GM18861 (cell line): ENCODE data around the gene GRB2.
"Not testable (repeated sequence)": the region's sequence is repeated elsewhere in the genome, so short reads cannot be mapped to it uniquely, and the experiment has no call there.

Source experiments
- ATAC-seq: cut with Tn5 transposase; IDR thresholded peaks from one replicate; pipeline ENCODE4 v1.9.1; 2021; ENCODE audit not compliant: unreplicated experiment

Gene GRB2

DNA sequence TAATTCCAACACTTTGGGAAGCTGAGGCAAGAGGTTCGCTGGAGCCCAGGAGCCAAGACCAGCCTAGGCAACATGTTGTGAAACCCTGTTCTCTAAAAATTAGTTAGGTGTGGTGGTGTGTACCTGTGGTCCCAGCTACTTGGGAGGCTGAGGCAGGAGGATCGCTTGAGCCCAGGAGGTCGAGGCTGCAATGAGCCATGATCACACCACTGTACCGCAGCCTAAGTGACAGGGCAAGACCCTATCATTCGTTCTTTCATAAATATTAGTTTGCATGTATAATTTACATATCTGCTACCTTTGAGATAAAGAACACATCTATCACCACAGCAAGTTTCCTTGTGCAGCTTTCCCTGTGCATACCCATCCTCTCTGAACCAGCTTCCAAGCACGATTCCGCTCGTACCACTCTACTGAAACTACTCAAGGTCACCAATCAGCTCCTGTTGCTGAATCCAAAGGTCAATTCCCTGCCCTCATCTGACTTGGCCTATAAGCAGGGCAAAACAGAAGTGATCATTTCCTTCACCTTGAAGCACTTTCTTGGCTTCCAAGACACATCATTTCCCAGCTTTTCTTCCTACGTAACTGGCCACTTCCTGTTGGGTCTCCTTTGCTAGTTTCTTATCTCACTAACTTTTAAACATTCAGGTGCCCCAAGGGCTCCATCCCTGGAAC, 49.1 kb downstream of the GRB2 start:
- ATAC-seq: no peak

DNA sequence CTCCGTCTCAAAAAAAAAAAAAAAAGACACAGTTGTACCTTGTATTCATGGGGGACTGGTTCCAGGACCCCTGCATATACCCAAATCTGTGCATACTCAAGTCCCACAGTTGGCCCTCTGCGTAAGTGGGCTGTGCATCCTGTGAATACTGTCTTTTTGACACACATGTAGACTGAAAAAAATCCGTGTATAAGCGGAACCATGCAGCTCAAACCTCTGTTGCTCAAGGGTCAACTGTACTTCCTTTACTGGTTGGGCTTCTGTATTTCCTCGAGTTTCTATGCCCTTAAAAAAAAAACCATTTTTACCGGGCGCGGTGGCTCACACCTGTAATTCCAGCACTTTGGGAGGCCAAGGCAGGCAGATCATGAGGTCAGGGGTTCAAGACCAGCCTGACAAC, 52.3 kb downstream of the GRB2 start:
- ATAC-seq: no peak

DNA sequence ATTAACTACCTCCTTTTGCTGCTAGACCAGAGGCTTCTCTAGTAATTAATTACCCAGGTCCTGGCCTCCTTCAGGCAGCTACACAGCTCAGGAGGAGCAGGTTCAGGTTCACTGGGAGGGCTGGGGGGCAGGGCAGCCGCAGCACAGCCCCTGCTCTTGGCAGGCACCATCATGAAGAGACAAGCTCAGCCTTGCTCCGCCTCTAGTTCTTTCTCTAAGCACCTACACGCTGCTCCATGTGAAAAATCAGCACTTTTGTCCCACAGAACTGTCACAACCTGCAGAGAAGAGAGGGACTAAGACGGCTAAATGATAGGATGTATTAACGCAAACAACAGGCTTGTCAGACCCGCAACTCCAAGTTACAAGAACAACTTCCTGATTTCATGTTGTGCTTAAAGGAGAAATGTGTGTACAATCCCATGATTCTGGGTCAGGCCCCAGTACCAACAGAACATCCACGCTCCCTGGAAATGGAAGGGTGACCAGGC, 53.4 kb downstream of the GRB2 start:
- ATAC-seq: no peak

DNA sequence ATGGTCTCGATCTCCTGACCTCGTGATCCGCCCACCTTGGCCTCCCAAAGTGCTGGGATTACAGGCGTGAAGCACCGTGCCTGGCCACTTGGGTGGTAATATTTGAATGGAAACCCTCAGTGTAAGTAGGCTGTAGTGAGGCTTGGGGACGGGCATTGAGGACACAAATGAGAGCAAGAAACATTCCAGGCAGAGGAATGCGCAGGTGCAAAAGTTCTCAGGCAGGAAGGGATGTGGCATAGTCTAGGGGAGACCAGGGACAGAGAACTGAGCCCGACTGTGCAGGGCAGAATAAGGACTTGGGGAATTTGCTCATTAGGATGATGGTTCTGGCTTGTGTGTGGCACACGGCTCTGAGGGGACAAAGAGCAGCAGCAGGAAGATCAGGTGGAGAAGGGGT, 54.8 kb downstream of the GRB2 start:
- ATAC-seq: no peak

DNA sequence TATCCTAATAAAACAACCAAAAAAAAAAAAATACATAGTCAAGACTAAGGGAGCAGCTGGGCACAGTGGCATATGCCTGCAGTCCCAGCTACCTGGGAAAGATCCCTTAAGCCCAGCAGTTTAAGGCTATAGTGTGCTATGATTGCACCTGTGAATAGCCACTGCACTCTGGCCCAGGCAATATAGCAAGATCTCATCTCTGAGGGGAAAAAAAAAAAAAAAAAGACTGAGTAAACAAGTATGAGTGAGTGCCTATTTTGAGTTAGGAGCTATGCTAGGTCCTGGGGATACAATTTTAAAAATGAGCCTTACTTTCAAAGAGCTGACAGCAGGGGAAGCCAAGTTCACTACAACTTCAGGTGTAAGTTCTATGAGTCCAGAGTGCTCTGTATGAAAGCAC, 55.4 kb downstream of the GRB2 start:
- no peak for ATAC-seq

DNA sequence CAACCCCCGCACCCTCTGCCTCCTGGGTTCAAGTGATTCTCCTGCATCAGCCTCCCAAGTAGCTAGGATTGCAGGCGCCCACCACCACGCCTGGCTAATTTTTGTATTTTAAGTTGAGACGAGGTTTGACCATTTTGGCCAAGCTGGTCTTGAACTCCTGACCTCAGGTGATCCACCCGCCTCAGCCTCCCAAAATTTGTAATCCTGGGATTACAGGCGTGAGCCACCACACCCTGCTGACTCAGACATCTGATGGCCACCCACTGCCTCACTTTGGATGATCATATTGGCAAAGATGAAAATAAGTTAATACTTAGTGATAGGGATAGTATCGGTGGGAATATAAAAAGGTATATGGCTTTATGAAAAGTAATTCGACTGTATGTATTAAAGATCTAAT, 55.9 kb downstream of the GRB2 start:
- no peak for ATAC-seq

DNA sequence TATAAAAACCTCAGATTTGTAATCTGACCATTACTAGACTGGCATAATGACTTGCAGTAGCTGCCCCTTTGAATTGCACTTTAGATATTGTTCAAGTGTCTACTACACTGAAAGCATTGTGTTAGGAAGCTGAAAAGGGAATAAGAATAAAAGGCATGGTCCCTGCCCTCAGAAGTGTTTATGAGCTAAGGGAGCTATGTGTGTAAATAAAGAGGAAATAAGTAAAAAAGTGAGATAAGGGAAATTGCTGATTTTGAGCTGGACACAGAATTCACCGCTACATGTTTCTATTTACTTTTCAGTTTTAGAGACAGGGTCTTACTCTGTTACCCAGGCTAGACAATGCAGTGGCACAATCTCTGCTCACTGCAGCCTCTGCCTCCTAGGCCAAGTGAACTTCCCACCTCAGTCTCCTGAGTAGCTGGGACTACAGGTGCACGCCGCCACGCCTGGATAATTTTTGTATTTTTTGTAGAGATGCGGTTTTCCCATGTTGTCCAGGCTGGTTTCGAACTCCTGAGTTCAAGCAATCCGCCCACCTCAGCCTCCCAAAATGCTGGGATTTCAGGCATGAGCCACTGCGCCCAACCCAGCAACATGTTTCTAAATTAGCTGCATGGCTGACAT, 57.0 kb downstream of the GRB2 start:
- no peak for ATAC-seq

DNA sequence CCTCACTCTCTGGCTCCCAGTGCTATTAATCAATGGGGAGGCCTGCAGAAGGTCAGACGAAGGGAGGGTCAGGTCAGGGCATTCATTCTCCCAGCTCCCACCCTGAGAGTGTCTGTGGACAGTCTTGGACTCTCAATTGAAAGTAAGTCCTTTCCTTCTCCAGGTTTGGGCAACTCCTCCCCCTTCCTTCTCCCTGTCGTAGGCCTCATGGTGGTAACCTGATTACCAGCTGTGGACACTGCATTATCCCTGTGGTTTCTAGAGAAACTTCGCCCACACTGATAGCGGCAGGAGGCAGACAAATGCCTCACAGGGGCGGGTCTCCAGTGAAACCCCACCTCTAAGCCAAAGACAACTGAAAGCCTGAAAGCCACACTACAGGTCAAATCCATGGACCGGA, 58.6 kb downstream of the GRB2 start:
- ATAC-seq: no peak

DNA sequence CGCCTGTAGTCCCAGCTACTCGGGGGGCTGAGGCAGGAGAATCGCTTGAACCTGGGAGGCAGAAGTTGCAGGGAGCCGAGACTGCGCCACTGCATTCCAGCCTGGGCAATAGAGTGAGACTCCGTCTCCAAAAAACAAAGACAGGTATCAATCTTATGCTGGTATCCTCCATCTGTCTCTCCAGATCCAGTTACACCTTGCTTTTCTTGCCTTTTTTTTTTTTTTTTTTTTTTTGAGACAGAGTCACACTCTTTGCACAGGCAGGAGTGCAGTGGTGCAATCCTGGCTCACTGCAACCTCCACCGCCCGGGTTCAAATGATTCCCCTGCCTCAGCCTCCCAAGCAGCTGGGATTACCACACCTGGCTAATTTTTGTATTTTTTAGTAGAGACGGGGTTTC, 59.1 kb downstream of the GRB2 start:
- not testable (repeated sequence) for ATAC-seq

DNA sequence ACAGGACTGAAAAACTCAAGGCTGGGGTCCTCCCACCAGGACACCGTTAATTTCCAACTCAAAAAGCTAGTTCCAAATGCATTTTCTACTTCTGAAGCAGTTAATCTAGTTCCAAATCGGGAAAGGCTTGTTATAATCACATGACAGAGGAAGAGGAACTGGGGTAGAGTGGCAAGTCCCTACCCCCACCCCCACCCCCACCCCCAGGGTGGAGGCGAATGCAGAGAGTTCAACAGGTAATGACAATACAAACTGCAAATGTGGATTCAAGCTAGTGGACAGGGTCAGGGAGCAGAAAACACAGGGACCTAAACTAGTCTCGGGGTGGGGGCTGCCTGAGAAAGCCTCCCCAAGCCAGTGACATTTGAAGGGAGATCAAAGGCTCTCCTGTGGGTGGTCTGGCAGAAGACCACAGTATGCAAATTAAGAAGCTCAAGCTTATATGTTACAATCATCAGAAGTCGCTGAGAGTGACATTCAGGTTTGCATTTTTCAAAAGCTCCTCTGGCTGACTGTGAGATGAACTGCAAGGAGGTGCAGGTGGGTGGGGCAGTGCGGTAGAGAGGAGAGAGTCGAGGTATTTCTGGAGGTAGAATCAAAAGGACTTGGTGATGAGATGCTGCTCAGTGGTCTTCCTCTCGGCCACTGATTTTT, 59.8 kb downstream of the GRB2 start:
- peak; percentile 55 for ATAC-seq

DNA sequence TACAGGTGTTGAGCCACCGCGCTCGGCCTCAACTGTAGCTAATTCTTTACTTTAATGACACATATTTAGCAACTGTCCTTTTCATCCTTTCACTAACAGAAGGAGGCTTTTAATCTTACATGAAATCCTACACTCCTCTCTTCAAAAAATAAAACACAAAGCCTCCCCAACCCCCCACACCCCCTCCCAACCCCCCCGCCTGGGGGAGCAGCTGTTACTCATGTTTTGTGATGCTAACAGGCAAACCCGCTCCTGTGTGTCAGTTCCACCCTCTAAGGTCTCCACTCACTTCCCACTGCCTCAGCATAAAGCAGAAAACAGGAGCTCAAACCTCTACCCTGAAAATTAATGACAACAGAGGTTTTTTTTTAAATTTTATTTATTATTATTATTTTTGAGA, 60.8 kb downstream of the GRB2 start:
- no peak for ATAC-seq

DNA sequence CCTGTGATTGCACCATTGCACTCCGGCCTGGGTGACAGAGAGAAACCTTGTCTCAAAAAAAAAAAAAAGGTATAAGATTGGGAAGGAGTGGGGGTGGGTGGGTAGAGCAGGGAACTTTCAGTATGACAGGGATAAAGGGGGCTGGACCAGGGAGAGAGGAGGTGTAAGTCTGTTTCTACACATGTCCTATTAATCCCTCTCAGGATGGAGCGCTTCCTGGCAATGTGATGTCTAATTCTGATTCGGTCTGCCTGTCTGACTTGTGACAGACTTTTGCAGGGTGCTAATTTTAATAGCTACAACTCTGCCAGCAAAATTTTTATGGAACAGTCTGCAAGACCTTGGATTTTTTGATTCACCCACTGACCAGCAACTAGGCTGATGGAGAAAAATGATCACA, 62.5 kb downstream of the GRB2 start:
- ATAC-seq: no peak

DNA sequence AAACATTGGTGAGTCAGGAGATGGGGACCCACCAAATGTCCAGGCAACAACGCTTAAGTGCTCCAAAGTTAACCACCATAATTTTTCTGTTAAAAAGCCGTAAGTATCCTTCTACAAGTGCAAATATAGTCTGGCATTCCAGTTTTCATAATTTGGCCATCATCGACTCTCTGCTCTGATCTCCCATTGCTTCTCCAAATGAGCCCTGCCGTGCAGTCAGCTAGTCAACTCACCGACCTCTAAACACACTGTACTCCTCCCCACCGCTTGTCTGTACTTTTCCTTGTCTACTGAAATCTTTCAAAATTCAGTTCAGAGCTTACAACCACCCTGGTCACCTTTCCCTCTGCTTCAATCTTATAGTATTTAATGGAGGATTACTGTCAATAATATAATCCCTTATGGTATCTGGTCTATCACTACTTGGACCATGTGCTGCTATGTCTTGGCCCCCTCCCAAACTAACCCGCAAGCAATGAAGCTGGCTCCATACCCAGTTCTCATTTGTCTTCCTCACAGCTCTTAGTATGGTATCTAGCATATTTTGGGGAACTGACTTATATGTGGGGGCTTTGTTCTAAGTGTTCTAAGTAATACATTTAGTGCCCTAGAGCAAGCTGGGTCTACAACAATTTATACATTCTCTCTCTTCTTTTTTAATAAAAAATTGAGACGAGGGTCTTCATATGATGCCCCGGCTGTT, 63.5 kb downstream of the GRB2 start:
- ATAC-seq: no peak

DNA sequence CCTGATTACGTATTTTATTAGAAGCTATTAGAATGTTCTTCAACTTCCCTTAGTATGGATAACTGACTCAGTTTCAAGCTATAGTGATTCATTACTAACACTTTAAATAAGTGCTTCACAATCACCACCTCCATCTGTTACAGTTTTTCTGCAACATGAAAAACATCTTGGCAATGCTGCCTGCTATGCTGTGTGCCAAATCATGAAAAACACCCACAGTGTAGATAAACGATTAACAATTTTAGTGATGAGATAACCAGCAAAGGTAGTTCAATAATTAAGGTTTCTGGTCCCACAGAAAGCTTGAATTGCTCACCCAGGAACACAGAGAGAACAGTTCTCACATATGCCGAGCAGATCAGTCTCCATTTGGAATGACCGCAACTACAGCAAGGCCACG, 64.8 kb downstream of the GRB2 start:
- ATAC-seq: no peak

DNA sequence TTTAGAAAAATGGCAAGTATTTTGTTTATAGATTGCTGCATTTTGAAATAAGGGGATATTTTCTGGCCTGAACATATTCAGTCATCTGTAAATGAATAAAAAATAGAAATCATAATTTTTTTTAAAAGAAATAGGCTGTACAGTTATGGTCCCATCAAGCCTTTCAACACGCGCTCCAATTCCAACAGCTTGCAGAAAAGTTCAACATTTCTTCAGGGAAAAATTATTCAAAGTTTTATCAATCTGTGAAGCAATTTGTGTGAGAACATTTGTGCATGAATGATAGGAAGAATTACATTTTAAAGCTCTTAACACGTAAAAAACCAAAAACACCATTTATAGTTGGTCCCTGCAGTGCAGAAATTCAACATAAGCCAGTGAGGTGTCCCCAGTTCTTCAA, 65.5 kb downstream of the GRB2 start:
- ATAC-seq: no peak

DNA sequence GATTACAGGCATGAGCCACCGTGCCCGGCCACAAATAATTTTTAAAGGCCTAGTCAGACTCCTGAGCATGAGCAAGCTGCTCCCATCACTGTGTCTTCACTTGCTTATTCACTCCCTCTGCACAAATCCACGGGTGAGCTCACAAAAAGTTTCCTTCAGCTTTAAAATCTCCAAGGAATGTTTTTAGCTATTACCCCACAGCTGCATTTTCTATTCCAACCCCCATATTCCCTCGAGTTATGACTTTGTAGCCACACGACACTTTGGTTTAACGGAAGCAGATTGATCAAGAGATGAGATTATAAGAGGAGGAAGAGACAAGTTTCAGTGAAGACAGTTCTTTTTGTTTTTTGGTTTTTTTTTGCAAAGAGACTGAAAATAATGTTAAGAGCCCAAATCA, 67.1 kb downstream of the GRB2 start:
- ATAC-seq: no peak

DNA sequence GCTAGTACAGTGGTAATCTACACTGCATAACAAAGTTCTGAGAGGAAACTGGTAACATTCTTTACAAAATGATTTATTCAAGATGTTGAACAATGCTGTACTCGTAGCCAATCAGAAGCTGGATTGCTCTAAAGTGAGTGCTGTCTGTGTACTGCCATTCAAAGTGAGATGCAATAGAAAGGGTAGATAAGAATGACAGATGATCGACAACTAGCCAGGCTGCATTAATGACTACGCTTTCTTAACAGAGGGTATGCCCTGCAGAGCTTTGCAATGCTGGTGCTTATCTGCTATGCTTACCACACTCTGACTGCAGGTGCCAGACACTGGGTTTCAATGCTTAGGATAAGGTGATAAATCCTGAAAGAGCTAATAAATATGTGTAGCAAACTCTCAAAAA, 70.2 kb downstream of the GRB2 start:
- ATAC-seq: no peak

DNA sequence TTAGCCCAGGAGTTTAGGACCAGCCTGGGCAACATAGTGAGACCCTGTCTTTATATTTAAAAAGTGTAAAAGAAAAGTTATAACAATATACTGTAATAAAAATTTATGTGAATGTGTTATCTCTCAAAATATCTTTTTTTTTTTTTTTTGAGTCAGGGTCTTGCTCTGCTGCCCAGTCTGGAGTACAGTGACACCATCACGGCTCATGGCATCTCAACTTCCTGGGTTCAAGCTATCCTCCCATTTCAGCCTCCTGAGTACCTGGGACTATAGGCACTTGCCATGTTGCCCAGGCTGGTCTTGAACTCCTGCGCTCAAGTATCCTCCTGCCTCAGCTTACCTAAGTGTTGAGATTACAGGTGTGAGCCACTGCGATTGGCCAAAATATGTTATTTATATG, 70.8 kb downstream of the GRB2 start:
- no peak for ATAC-seq

DNA sequence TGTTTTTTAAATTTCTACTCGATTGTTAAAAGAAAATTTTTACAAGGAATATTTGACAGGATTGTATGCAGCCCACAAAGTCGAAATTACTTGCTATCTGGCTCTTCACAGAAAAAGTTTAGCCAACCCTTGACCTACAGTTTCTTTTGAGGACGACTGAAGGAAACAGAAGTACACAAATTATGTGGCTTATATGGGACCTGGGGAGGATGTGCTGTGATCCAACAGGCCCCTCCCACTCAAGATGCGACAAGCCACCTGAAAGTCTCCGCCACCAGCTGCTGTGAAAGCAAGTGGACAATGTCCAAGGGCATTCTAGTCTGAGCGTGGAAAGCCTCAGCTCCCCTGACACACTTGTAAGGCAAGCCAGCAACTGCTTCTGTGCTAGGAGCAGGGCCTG, 73.8 kb downstream of the GRB2 start:
- no peak for ATAC-seq

DNA sequence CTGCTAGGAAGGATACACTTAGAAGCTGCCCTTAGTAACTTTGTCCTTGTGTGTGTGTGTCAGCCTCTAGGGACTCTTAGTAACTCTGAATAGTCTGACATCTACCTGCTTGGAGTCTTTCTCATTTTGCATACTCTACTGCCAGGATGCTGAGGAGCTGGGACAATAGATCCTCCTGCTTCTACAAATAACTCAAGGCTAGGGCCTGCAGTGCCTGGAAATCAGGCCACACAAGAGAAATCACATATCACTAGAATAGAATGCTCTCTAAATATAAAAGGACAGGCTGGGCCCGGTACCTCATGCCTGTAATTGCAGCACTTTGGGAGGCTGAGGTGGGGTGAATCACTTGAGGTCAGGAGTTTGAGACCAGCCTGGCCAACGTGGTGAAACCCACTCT, 77.7 kb downstream of the GRB2 start:
- ATAC-seq: no peak

DNA sequence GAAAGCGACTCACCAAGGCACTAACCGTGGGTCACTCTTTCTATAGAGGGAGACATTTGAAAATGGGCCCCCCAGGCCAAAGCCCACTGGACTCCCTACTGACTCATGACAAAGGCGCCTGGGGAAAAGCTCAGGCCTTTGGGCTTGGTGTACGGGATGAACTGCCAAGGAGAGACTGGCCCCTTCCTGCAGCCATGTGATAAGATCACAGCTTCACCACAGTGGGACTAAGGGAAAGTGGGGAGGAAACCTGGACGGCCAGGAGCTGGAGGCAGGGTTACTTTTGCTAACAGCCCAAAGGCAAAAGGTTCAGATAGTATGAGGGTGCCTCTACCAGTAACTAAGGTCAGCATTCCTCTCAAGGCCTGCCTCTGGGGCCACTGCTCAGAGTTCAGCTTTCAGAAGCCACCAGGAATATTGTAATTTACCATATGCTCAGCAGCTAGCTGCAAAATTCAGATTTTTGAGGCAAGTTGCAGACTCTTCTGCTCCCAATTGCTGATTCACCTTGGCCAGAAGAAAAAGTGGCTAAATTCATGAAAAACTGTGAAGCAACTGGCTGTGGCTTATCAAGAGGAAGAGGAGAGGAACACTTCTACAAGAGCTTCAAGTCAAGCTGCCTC, 79.1 kb downstream of the GRB2 start:
- no peak for ATAC-seq
